ENCODE data around the gene CMTM3.
"Not testable (repeated sequence)": the region's sequence is repeated elsewhere in the genome, so short reads cannot be mapped to it uniquely, and the experiment has no call there.

CMTM3 gene

GRCh38 chr16:66658143-66658859 is 53.8 kb downstream of the CMTM3 start:
- Histone ChIP-seq H3K27ac (peak overlapping the region in 1 of 11 experiments; percentile 43; a peak in 1 of 22 replicates), H3K9me3 (replicated peaks in 1 of 11) (no peaks in the 10 kb centered on the region), H3K4me1 (peaks cover 16 to 36% (median 28%) of the 10 kb centered on the region in 10 experiments), H3K4me2 (peak overlapping the region; percentile 3 to 61 (median 39); a peak in 19 of 22 replicates), H3K4me3 (no peak overlapping the region), H3K36me3 (no peaks in the 10 kb centered on the region), H3K27me3 (no peaks in the 10 kb centered on the region), H3K9ac (no peak overlapping the region), H4K20me1 (no peaks in the 10 kb centered on the region)
- TF ChIP-seq Cebpa-rat (IDR thresholded peaks at IDR 0.05): no peak

- H3K4me1 ChIP-seq: peaks cover 15 to 31% (median 24%) of the 10 kb centered on the region in 10 experiments
- no peaks in the 10 kb centered on the region for H3K9me3 ChIP-seq (replicated peaks in 1 of 11)
- H3K27me3 ChIP-seq: no peaks in the 10 kb centered on the region
- H3K36me3 ChIP-seq: no peaks in the 10 kb centered on the region
- peak overlapping the region; percentile 3 to 61 (median 39); a peak in 15 of 22 replicates for H3K4me2 ChIP-seq
- no peaks in the 10 kb centered on the region for H4K20me1 ChIP-seq
- no peak overlapping the region for H3K9ac ChIP-seq
- TF ChIP-seq Cebpa-rat (IDR thresholded peaks at IDR 0.05): no peak
- no peak overlapping the region for H3K4me3 ChIP-seq
- no peak overlapping the region for H3K27ac ChIP-seq
These were observed 54.3 kb downstream of the CMTM3 start for GRCh38 chr16:66658860-66659190.

- Histone ChIP-seq H4K20me1 (no peaks in the 10 kb centered on the region), H3K4me1 (peaks cover 15 to 24% (median 20%) of the 10 kb centered on the region in 10 experiments), H3K4me3 (no peak overlapping the region), H3K4me2 (peak overlapping the region in 8 of 11 experiments; percentile 4 to 54 (median 36); a peak in 13 of 22 replicates), H3K27me3 (no peaks in the 10 kb centered on the region), H3K27ac (0 out of 22 replicates have a peak overlapping the region, but pooled peaks of 1 of the 11 experiments have one; percentile 7), H3K36me3 (no peaks in the 10 kb centered on the region), H3K9ac (0 out of 22 replicates have a peak overlapping the region, but pooled peaks of 2 of the 11 experiments have one; percentile 12 to 13), H3K9me3 (replicated peaks in 1 of 11) (no peaks in the 10 kb centered on the region)
- no peak for TF ChIP-seq Cebpa-rat (IDR thresholded peaks at IDR 0.05)
These were observed 56.1 kb downstream of the CMTM3 start for GRCh38 chr16:66660422-66661209.

- no peaks in the 10 kb centered on the region for H3K36me3 ChIP-seq
- TF ChIP-seq Cebpa-rat (IDR thresholded peaks at IDR 0.05): no peak
These were observed 56.7 kb downstream of the CMTM3 start for GRCh38 chr16:66661210-66661560.

GRCh38 chr16:66661671-66662346 is 57.3 kb downstream of the CMTM3 start:
- not testable (repeated sequence) for H3K4me3 ChIP-seq; H3K36me3 ChIP-seq; H3K4me2 ChIP-seq; H3K9me3 ChIP-seq (replicated peaks in 1 of 11); H3K27ac ChIP-seq; H3K27me3 ChIP-seq; H4K20me1 ChIP-seq
- Histone ChIP-seq H3K9ac (0 out of 22 replicates have a peak overlapping the region, but pooled peaks of 1 of the 11 experiments have one; percentile 21), H3K4me1 (peaks cover 15 to 24% (median 20%) of the 10 kb centered on the region in 10 experiments)

More at GRCh38 chr16:66661210-66661560, 56.7 kb downstream of the CMTM3 start:
- Histone ChIP-seq H4K20me1 (no peaks in the 10 kb centered on the region), H3K27me3 (no peaks in the 10 kb centered on the region), H3K9me3 (replicated peaks in 1 of 11) (no peaks in the 10 kb centered on the region), H3K9ac (0 out of 22 replicates have a peak overlapping the region, but pooled peaks of 2 of the 11 experiments have one; percentile 12 to 13), H3K27ac (0 out of 22 replicates have a peak overlapping the region, but pooled peaks of 1 of the 11 experiments have one; percentile 7), H3K4me2 (peak overlapping the region in 7 of 11 experiments; percentile 4 to 54 (median 36); a peak in 10 of 22 replicates), H3K4me3 (no peak overlapping the region), H3K4me1 (peaks cover 15 to 24% (median 20%) of the 10 kb centered on the region in 10 experiments)

GRCh38 chr16:66662445-66663194 is 58.1 kb downstream of the CMTM3 start:
- Histone ChIP-seq H4K20me1 (no peaks in the 10 kb centered on the region), H3K4me2 (no peak overlapping the region), H3K4me1 (peaks cover 15 to 24% (median 20%) of the 10 kb centered on the region in 10 experiments), H3K9me3 (replicated peaks in 1 of 11) (no peaks in the 10 kb centered on the region), H3K36me3 (no peaks in the 10 kb centered on the region), H3K27ac (no peak overlapping the region), H3K9ac (0 out of 22 replicates have a peak overlapping the region, but pooled peaks of 1 of the 11 experiments have one; percentile 21), H3K27me3 (no peaks in the 10 kb centered on the region), H3K4me3 (no peak overlapping the region)
- no peak for TF ChIP-seq Cebpa-rat (IDR thresholded peaks at IDR 0.05)

All from BLaER1 treated with 17β-estradiol and CSF1 and Interleukin-3, amounts not matched to agents 10 nM and 100 nM (cell line).